HCT116 (cell line): Measurements from ENCODE around the gene ZNF695. TPM values are rescaled to one million over a fixed set of nuclear protein-coding genes. Genes with fewer than 3 reads are reported as not detected.

ENCODE experiments used
- ATAC-seq: fragments of 200-7000 bp; cut with Tn5 transposase; 2 replicates; pipeline ENCODE4 v1.9.1; 2020; ENCODE audit warnings: mild to moderate bottlenecking, moderate library complexity
- BruUV-seq: library from RNA; stranded (reverse); fragments of 400-500 nt; replicated peaks from 2 replicates; lab custom pipeline; 2021; lab: Mats Ljungman, UMichigan
- CTCF ChIA-PET: fragments of 300-600 bp; sonication (Branson Sonifier 250); formaldehyde crosslinking; loops from one replicate; lab custom pipeline; 2021; ENCODE audit warnings: antibody characterized with exemption; lab: Charles Lee
- POLR2A ChIA-PET: fragments of 300-600, 350-600 bp; sonication (Branson Sonifier 250); formaldehyde crosslinking; loops from one replicate; lab custom pipeline; 2021; ENCODE audit warnings: antibody characterized with exemption; lab: Charles Lee
- RAD21 ChIA-PET, 2 experiments: fragments of 300-600 bp; sonication (Branson Sonifier 250); formaldehyde crosslinking; loops; one replicate each; lab custom pipeline; 2023; ENCODE audit warnings: low total read pairs in 2 of 2; ENCODE audit not compliant: uncharacterized antibody in 2 of 2, unreplicated experiment in 2 of 2, low non-redundant PET in 1 of 2; lab: Charles Lee
- DNase-seq: peaks from one replicate; pipeline ENCODE4 v3.0.0-alpha.2; 2010; ENCODE audit warnings: low read depth, low spot score
- H2AFZ ChIP-seq: fragments of 200-600 bp; shearing (Covaris generic), sonication (generic); 2 replicates; pipeline ENCODE4 v1.6.1; 2017; ENCODE audit warnings: low read depth, mixed run types, mixed read lengths, antibody characterized with exemption, low read length; ENCODE audit not compliant: poor library complexity, severe bottlenecking
- H3K27ac ChIP-seq: 2 replicates; pipeline ENCODE4 v1.5.1; 2012; ENCODE audit warnings: low read depth, low read length
- H3K27me3 ChIP-seq: fragments of 200-600 bp; sonication (generic); 2 replicates; pipeline ENCODE4 v1.6.1; 2016; ENCODE audit warnings: mixed run types, low read length, mixed read lengths; ENCODE audit not compliant: insufficient read depth
- H3K36me3 ChIP-seq, 2 experiments: fragments of 200-500 bp in 1 of 2; fragments of 200-600 bp in 1 of 2; sonication (Bioruptor generic) in 1 of 2; sonication (generic) in 1 of 2; 2 replicates each; pipeline versions ENCODE4 v1.5.1 to v1.6.1; 2014 to 2016; ENCODE audit warnings: low read length in 2 of 2, inconsistent platforms in 1 of 2, mixed read lengths in 1 of 2, mixed run types in 1 of 2; ENCODE audit not compliant: insufficient read depth in 2 of 2, control insufficient read depth in 1 of 2
- H3K4me1 ChIP-seq, 2 experiments: fragments of 200-600 bp in 1 of 2; sonication (generic) in 1 of 2; 2 replicates each; pipeline versions ENCODE4 v1.5.1 to v1.6.1; 2012 to 2017; ENCODE audit warnings: low read length in 2 of 2, inconsistent platforms in 1 of 2, mild to moderate bottlenecking in 1 of 2, mixed read lengths in 1 of 2, mixed run types in 1 of 2, moderate library complexity in 1 of 2; ENCODE audit not compliant: insufficient read depth in 2 of 2, control insufficient read depth in 1 of 2
- H3K4me2 ChIP-seq: fragments of 200-600 bp; sonication (generic); 2 replicates; pipeline ENCODE4 v1.6.1; 2017; ENCODE audit warnings: mixed run types, low read length, mixed read lengths
- H3K4me3 ChIP-seq, 2 experiments: fragments of 200-600 bp in 1 of 2; sonication (generic) in 1 of 2; replicated peaks in 1 of 2; 2 replicates each; pipeline ENCODE4 v1.5.1; 2011 to 2016; ENCODE audit warnings: low read length in 2 of 2, control low read depth in 1 of 2, low read depth in 1 of 2, mild to moderate bottlenecking in 1 of 2, mixed read lengths in 1 of 2, mixed run types in 1 of 2
- H3K79me2 ChIP-seq: fragments of 200-600 bp; sonication (generic); 2 replicates; pipeline ENCODE4 v1.6.1; 2017; ENCODE audit warnings: mild to moderate bottlenecking, mixed run types, low read length, moderate library complexity, mixed read lengths; ENCODE audit not compliant: insufficient read depth
- H3K9ac ChIP-seq: fragments of 200-600 bp; sonication (generic); 2 replicates; pipeline ENCODE4 v1.6.1; 2016; ENCODE audit warnings: low read length, mixed read lengths
- H3K9me2 ChIP-seq: fragments of 200-600 bp; sonication (generic), shearing (Covaris generic); 2 replicates; pipeline ENCODE4 v1.6.1; 2017; ENCODE audit warnings: mixed run types, mild to moderate bottlenecking, moderate library complexity; ENCODE audit not compliant: insufficient read depth
- H3K9me3 ChIP-seq, 2 experiments: fragments of 200-500 bp in 1 of 2; fragments of 200-600 bp in 1 of 2; sonication (Bioruptor generic) in 1 of 2; sonication (generic) in 1 of 2; 2 replicates each; pipeline ENCODE4 v1.6.1; 2014 to 2017; ENCODE audit warnings: low read length in 2 of 2, mixed read lengths in 2 of 2, inconsistent platforms in 1 of 2, low read depth in 1 of 2, mild to moderate bottlenecking in 1 of 2, mixed run types in 1 of 2, moderate library complexity in 1 of 2; ENCODE audit not compliant: control insufficient read depth in 1 of 2, insufficient read depth in 1 of 2
- H4K20me1 ChIP-seq: fragments of 200-600 bp; sonication (generic), shearing (Covaris generic); 2 replicates; pipeline ENCODE4 v1.6.1; 2017; ENCODE audit warnings: mixed run types, mild to moderate bottlenecking, moderate library complexity; ENCODE audit not compliant: insufficient read depth
- CEBPB ChIP-seq: IDR thresholded peaks from 2 replicates; pipeline ENCODE4 v1.6.1; 2012; ENCODE audit warnings: low read depth
- EGR1 ChIP-seq: IDR thresholded peaks from 2 replicates; pipeline ENCODE4 v1.6.1; 2012; ENCODE audit warnings: low read depth
- FOSL1 ChIP-seq: IDR thresholded peaks from 2 replicates; pipeline ENCODE4 v1.6.1; 2012; ENCODE audit warnings: low read depth
- JUND ChIP-seq: IDR thresholded peaks from 2 replicates; pipeline ENCODE4 v1.6.1; 2012
- RAD21 ChIP-seq: IDR thresholded peaks from 2 replicates; pipeline ENCODE4 v1.6.1; 2012; ENCODE audit warnings: low read depth, mild to moderate bottlenecking
- SIN3A ChIP-seq: IDR thresholded peaks from 2 replicates; pipeline ENCODE4 v1.6.1; 2012; ENCODE audit warnings: low read depth
- ZFX ChIP-seq: fragments of 450-650 bp; IDR thresholded peaks from 2 replicates; pipeline ENCODE4 v1.6.1; 2017
- ZNF274 ChIP-seq: fragments of 200-500 bp; sonication (Bioruptor generic); IDR thresholded peaks from 2 replicates; pipeline ENCODE4 v1.6.1; 2014; ENCODE audit warnings: mild to moderate bottlenecking, low read depth, low read length, inconsistent platforms
- intact Hi-C: fragments of 100-400 bp; cut with micrococcal nuclease; formaldehyde crosslinking; loops from 2 replicates; pipeline ENCODE4 v1.10.0; 2022
- total RNA-seq: library from RNA; stranded (reverse); gene quantifications from one replicate; pipeline ENCODE4 v1.2.1, GENCODE V29; 2021; ENCODE audit not compliant: unreplicated experiment
- TF ChIP-seq, protein P1 (sequence below): IDR thresholded peaks from 2 replicates; pipeline ENCODE4 v1.6.1; 2011; ENCODE audit warnings: mild to moderate bottlenecking, low read length, moderate library complexity; ENCODE audit not compliant: insufficient replicate concordance; ENCODE audit errors: extremely low read depth
- TF ChIP-seq, protein P2 (sequence below): IDR thresholded peaks from 2 replicates; pipeline ENCODE4 v1.6.1; 2012; ENCODE audit warnings: low read depth
- TF ChIP-seq, protein P3 (sequence below): IDR thresholded peaks from 2 replicates; pipeline ENCODE4 v1.6.1; 2012

Gene ZNF695
- total RNA-seq, 1 experiment from 2014 or later: 14.9 TPM

DNA sequence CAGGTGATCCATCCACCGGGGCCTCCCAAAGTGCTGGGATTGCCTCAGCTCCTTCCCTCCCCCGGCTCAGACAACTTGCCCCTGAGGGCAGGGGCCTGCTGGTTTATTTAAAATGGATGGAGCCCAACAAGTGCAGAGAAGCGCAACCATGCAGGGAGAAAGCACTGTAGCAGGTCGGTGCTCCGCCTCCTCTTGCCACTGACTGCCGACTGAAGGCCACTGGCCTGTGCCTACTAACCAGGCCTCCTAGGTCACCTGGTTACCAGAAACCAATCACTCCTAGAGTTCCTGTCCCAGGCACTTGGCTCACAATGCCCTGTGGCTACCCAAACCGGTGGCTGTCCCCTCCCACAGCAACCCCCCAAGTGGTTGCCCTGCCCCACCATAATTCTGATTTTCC lies 35.9 kb downstream of the ZNF695 start:
- BruUV-seq: no TSS peak
- peaks cover 6 to 20% of the 10 kb centered on the region in 2 experiments; a peak in 2 of 4 replicates for H3K9me3 ChIP-seq
- POLR2A ChIA-PET: no interaction called here
- TF ChIP-seq, protein P1, sequence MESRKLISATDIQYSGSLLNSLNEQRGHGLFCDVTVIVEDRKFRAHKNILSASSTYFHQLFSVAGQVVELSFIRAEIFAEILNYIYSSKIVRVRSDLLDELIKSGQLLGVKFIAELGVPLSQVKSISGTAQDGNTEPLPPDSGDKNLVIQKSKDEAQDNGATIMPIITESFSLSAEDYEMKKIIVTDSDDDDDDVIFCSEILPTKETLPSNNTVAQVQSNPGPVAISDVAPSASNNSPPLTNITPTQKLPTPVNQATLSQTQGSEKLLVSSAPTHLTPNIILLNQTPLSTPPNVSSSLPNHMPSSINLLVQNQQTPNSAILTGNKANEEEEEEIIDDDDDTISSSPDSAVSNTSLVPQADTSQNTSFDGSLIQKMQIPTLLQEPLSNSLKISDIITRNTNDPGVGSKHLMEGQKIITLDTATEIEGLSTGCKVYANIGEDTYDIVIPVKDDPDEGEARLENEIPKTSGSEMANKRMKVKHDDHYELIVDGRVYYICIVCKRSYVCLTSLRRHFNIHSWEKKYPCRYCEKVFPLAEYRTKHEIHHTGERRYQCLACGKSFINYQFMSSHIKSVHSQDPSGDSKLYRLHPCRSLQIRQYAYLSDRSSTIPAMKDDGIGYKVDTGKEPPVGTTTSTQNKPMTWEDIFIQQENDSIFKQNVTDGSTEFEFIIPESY: no peak
- TF ChIP-seq FOSL1: no peak
- TF ChIP-seq, protein P2, sequence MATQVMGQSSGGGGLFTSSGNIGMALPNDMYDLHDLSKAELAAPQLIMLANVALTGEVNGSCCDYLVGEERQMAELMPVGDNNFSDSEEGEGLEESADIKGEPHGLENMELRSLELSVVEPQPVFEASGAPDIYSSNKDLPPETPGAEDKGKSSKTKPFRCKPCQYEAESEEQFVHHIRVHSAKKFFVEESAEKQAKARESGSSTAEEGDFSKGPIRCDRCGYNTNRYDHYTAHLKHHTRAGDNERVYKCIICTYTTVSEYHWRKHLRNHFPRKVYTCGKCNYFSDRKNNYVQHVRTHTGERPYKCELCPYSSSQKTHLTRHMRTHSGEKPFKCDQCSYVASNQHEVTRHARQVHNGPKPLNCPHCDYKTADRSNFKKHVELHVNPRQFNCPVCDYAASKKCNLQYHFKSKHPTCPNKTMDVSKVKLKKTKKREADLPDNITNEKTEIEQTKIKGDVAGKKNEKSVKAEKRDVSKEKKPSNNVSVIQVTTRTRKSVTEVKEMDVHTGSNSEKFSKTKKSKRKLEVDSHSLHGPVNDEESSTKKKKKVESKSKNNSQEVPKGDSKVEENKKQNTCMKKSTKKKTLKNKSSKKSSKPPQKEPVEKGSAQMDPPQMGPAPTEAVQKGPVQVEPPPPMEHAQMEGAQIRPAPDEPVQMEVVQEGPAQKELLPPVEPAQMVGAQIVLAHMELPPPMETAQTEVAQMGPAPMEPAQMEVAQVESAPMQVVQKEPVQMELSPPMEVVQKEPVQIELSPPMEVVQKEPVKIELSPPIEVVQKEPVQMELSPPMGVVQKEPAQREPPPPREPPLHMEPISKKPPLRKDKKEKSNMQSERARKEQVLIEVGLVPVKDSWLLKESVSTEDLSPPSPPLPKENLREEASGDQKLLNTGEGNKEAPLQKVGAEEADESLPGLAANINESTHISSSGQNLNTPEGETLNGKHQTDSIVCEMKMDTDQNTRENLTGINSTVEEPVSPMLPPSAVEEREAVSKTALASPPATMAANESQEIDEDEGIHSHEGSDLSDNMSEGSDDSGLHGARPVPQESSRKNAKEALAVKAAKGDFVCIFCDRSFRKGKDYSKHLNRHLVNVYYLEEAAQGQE: no peak
- no peak for TF ChIP-seq SIN3A
- TF ChIP-seq JUND: no peak
- TF ChIP-seq CEBPB: no peak
- no peak for TF ChIP-seq ZFX
- no peak for TF ChIP-seq ZNF274
- no peak for TF ChIP-seq EGR1
- TF ChIP-seq, protein P3, sequence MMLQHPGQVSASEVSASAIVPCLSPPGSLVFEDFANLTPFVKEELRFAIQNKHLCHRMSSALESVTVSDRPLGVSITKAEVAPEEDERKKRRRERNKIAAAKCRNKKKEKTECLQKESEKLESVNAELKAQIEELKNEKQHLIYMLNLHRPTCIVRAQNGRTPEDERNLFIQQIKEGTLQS: no peak
- no peak for TF ChIP-seq RAD21
- CTCF ChIA-PET: no interaction called here
- H3K36me3 ChIP-seq: peaks cover 0 to 13% of the 10 kb centered on the region in 2 experiments; a peak in 1 of 4 replicates
- no peaks in the 10 kb centered on the region for H3K4me1 ChIP-seq
- no peak overlapping the region for H3K27ac ChIP-seq
- no peaks in the 10 kb centered on the region for H3K9me2 ChIP-seq
- intact Hi-C loops: no loop called here
- no peak overlapping the region for H3K4me3 ChIP-seq
- RAD21 ChIA-PET: no interaction called here
- no peak overlapping the region for H2AFZ ChIP-seq
- no peaks in the 10 kb centered on the region for H3K79me2 ChIP-seq
- no peak overlapping the region for H3K4me2 ChIP-seq
- no peak overlapping the region for H3K9ac ChIP-seq
- H4K20me1 ChIP-seq: no peaks in the 10 kb centered on the region
- H3K27me3 ChIP-seq: no peaks in the 10 kb centered on the region
- ATAC-seq: no peak
- no peak for DNase-seq
